ENCODE measurements around the gene CHIC2. TPM values are rescaled to one million over a fixed set of nuclear protein-coding genes. Genes with fewer than 3 reads are reported as not detected.
A peak's percentile ranks its signal among the peaks of the same experiment; 100 is the strongest.
"Not testable (repeated sequence)": the region's sequence is repeated elsewhere in the genome, so short reads cannot be mapped to it uniquely, and the experiment has no call there.

The CHIC2 gene
- 10 to 100 TPM; 11.0 to 16.9 TPM for total RNA-seq
- long read RNA-seq, transcript CHIC2-201 (6 exons, 1,194 nt): major isoform, 20 of 23 reads
- long read RNA-seq, partial matches to known transcripts: 0 of 23 reads
- long read RNA-seq, other reads (novel, unspliced or antisense): 2 of 23 reads

GRCh38 chr4:54064317-54065111, at the start of gene CHIC2:
Gene CHIC2, minus strand, starts transcription at chr4:54064605. Its CDS starts 305 bp downstream, at chr4:54064300.
- intact Hi-C loops (cut with DNase I): loop anchor here in 1 of 2 donors (10.0 kb wide), 1 partner anchor 150 kb away; no protein-coding TSS in a partner anchor
- DNase-seq (peak; percentile 97), ATAC-seq (peak; percentile 90 to 95)

GRCh38 chr4:54113206-54113605, 48.8 kb upstream of the CHIC2 start:
- DNase-seq; intact Hi-C loops (cut with DNase I); ATAC-seq: not testable (repeated sequence)

- ATAC-seq: no peak
- no peak for DNase-seq
- intact Hi-C loops (cut with DNase I): no loop called here
Measured at GRCh38 chr4:54110019-54110416, 45.6 kb upstream of the CHIC2 start.

GRCh38 chr4:54109241-54110018, 45.0 kb upstream of the CHIC2 start:
- ATAC-seq: no peak
- intact Hi-C loops (cut with DNase I): no loop called here
- no peak for DNase-seq

GRCh38 chr4:54107951-54108748, 43.7 kb upstream of the CHIC2 start:
- DNase-seq (no peak), ATAC-seq (no peak)
- intact Hi-C loops (cut with DNase I): no loop called here

- no peak for DNase-seq
- ATAC-seq: no peak
- intact Hi-C loops (cut with DNase I): no loop called here
Measured at GRCh38 chr4:54104907-54105306, 40.5 kb upstream of the CHIC2 start.

- peak in 1 of 2 donors; percentile 5 for ATAC-seq
- DNase-seq: no peak
- intact Hi-C loops (cut with DNase I): no loop called here
Measured at GRCh38 chr4:54103190-54103574, 38.8 kb upstream of the CHIC2 start.

GRCh38 chr4:54102531-54103106, 38.2 kb upstream of the CHIC2 start:
- intact Hi-C loops (cut with DNase I): no loop called here
- no peak for ATAC-seq
- no peak for DNase-seq

- ATAC-seq: no peak
- intact Hi-C loops (cut with DNase I): no loop called here
- DNase-seq: no peak
Measured at GRCh38 chr4:54101190-54102041, 37.0 kb upstream of the CHIC2 start.

GRCh38 chr4:54100595-54101189, 36.3 kb upstream of the CHIC2 start:
- intact Hi-C loops (cut with DNase I): no loop called here

GRCh38 chr4:54099748-54100574, 35.6 kb upstream of the CHIC2 start, which contains the start of gene GSX2:
Gene GSX2, plus strand, starts transcription at chr4:54100163. Its CDS starts 182 bp downstream, at chr4:54100345.
- peak; percentile 54 for DNase-seq
- intact Hi-C loops (cut with DNase I): loop anchor here in 1 of 2 donors (10.0 kb wide), 1 partner anchor 175 kb away; no protein-coding TSS in a partner anchor
- ATAC-seq: peak in 1 of 2 donors; percentile 17

More at GRCh38 chr4:54100595-54101189, 36.3 kb upstream of the CHIC2 start:
- ATAC-seq (peak in 1 of 2 donors; percentile 4), DNase-seq (no peak)

- no peak for ATAC-seq
- intact Hi-C loops (cut with DNase I): loop anchor here in 1 of 2 donors (10.0 kb wide), 1 partner anchor 175 kb away; no protein-coding TSS in a partner anchor
- no peak for DNase-seq
Measured at GRCh38 chr4:54099287-54099747, 34.9 kb upstream of the CHIC2 start.

GRCh38 chr4:54098375-54098774, 34.0 kb upstream of the CHIC2 start:
- no peak for ATAC-seq
- intact Hi-C loops (cut with DNase I): loop anchor here in 1 of 2 donors (10.0 kb wide), 1 partner anchor 174 kb away; no protein-coding TSS in a partner anchor
- no peak for DNase-seq

- intact Hi-C loops (cut with DNase I): loop anchor here in 1 of 2 donors (10.0 kb wide), 1 partner anchor 172 kb away; no protein-coding TSS in a partner anchor
Measured at GRCh38 chr4:54097152-54097551, 32.7 kb upstream of the CHIC2 start.

GRCh38 chr4:54096295-54096962, 32.0 kb upstream of the CHIC2 start:
- DNase-seq (no peak), ATAC-seq (no peak)
- intact Hi-C loops (cut with DNase I): loop anchor here in 1 of 2 donors (10.0 kb wide), 1 partner anchor 172 kb away; no protein-coding TSS in a partner anchor

More at GRCh38 chr4:54097152-54097551, 32.7 kb upstream of the CHIC2 start:
- no peak for DNase-seq
- ATAC-seq: no peak
